Keratinocyte (primary cell): ENCODE results near the gene PLPPR1. TPM values are rescaled to one million over a fixed set of nuclear protein-coding genes. Genes with fewer than 3 reads are reported as not detected.

Experiments
- DNase-seq: peaks from one replicate; pipeline ENCODE4 v3.0.0-alpha.2; 2011; ENCODE audit warnings: low read depth, missing footprints, low spot score
- FAIRE-seq: peaks from 2 replicates; lab custom pipeline; 2011; peaks lifted over from hg19 to GRCh38; lab: Jason Lieb, UNC
- H2AFZ ChIP-seq: 2 replicates; pipeline ENCODE4 v1.6.0; 2012; ENCODE audit warnings: low read length, control low read depth, inconsistent platforms; ENCODE audit not compliant: control insufficient read depth
- H3K27ac ChIP-seq: 2 replicates; pipeline ENCODE4 v1.5.1; 2011; ENCODE audit warnings: low read length; ENCODE audit not compliant: control insufficient read depth, insufficient read depth
- H3K27me3 ChIP-seq: 3 replicates; pipeline ENCODE4 v1.6.0; 2011; ENCODE audit warnings: low read length; ENCODE audit not compliant: control insufficient read depth, insufficient read depth; ENCODE audit errors: extremely low read depth
- H3K36me3 ChIP-seq, 2 experiments: 2 replicates in 1 of 2; 3 replicates in 1 of 2; pipeline ENCODE4 v1.5.1; 2011; ENCODE audit warnings: low read length in 2 of 2, mild to moderate bottlenecking in 1 of 2; ENCODE audit not compliant: control insufficient read depth in 2 of 2, insufficient read depth in 2 of 2; ENCODE audit errors: extremely low read depth in 1 of 2
- H3K4me1 ChIP-seq: 3 replicates; pipeline ENCODE4 v1.5.1; 2011; ENCODE audit warnings: low read length; ENCODE audit not compliant: control insufficient read depth, insufficient read depth; ENCODE audit errors: extremely low read depth
- H3K4me2 ChIP-seq: 3 replicates; pipeline ENCODE4 v1.6.0; 2011; ENCODE audit warnings: low read depth, low read length; ENCODE audit not compliant: control insufficient read depth, insufficient read depth; ENCODE audit errors: extremely low read depth
- H3K4me3 ChIP-seq, 3 experiments: fragments of 200-600 bp in 1 of 3; sonication (generic) in 1 of 3; 2 replicates in 2 of 3; 3 replicates in 1 of 3; pipeline ENCODE4 v1.5.1; 2011 to 2016; ENCODE audit warnings: low read length in 3 of 3, mild to moderate bottlenecking in 3 of 3, control low read depth in 2 of 3, inconsistent platforms in 1 of 3, low read depth in 1 of 3, mixed read lengths in 1 of 3, mixed run types in 1 of 3, moderate library complexity in 1 of 3; ENCODE audit not compliant: control insufficient read depth in 2 of 3, insufficient read depth in 2 of 3; ENCODE audit errors: extremely low read depth in 1 of 3
- H3K79me2 ChIP-seq: 2 replicates; pipeline ENCODE4 v1.6.0; 2012; ENCODE audit warnings: low read length; ENCODE audit not compliant: control insufficient read depth, insufficient read depth
- H3K9ac ChIP-seq: 3 replicates; pipeline ENCODE4 v1.6.0; 2011; ENCODE audit warnings: low read length; ENCODE audit not compliant: control insufficient read depth, insufficient read depth; ENCODE audit errors: extremely low read depth
- H3K9me1 ChIP-seq: 3 replicates; pipeline ENCODE4 v1.6.0; 2011; ENCODE audit warnings: low read length; ENCODE audit not compliant: control insufficient read depth, insufficient read depth; ENCODE audit errors: extremely low read depth
- H3K9me3 ChIP-seq: 2 replicates; pipeline ENCODE4 v1.5.1; 2012; ENCODE audit warnings: low read depth, low read length; ENCODE audit not compliant: control insufficient read depth
- H4K20me1 ChIP-seq: 3 replicates; pipeline ENCODE4 v1.6.0; 2011; ENCODE audit warnings: low read length; ENCODE audit not compliant: control insufficient read depth, insufficient read depth; ENCODE audit errors: extremely low read depth
- CTCF ChIP-seq, 3 experiments: IDR thresholded peaks in 1 of 3; conservative IDR thresholded peaks in 1 of 3; optimal IDR thresholded peaks in 1 of 3; 2 replicates in 2 of 3; 3 replicates in 1 of 3; pipeline versions ENCODE3 to v1.5.1; 2011; ENCODE audit warnings: low read length in 3 of 3, mild to moderate bottlenecking in 3 of 3, moderate library complexity in 2 of 3, control low read depth in 1 of 3, inconsistent platforms in 1 of 3; ENCODE audit not compliant: insufficient read depth in 2 of 3; ENCODE audit errors: extremely low read depth in 1 of 3
- EZH2 ChIP-seq: IDR thresholded peaks from one replicate; pipeline ENCODE4 v1.6.1; 2012; ENCODE audit warnings: inconsistent platforms, mild to moderate bottlenecking, low read length, moderate library complexity
- dilution Hi-C: fragments of 300-500 bp; cut with MboI; formaldehyde crosslinking; loops from one replicate; pipeline ENCODE4 v1.7.0; 2020; ENCODE audit warnings: low sequenced_read_pairs; ENCODE audit not compliant: extremely low pct_ligation_motif_present
- polyA plus RNA-seq, 5 experiments: library from polyadenylated mRNA; depleted of rRNA in 3 of 5; stranded (reverse) in 3 of 5; stranded (forward) in 1 of 5; unstranded in 1 of 5; fragments of >200 nt; gene quantifications; 1 replicate in 1 of 5; 2 replicates in 3 of 5; 3 replicates in 1 of 5; pipeline versions ENCODE4 v1.2.1 to v1.2.3, GENCODE V29; 2011 to 2012; ENCODE audit warnings: missing spikeins in 2 of 5, low read depth in 1 of 5, low replicate concordance in 1 of 5

The PLPPR1 gene
- polyA plus RNA-seq, 1 donor (not counting 4 experiments of a cell fraction or from before 2014, with no cell fraction given), result not detected

- no peaks in the 10 kb centered on the region for H3K9me1 ChIP-seq
- TF ChIP-seq EZH2, result no peak
- no peak for TF ChIP-seq CTCF (optimal IDR thresholded peaks at IDR 0.05 in 1 of 3, IDR thresholded peaks at IDR 0.05 in 1 of 3, conservative IDR thresholded peaks at IDR 0.05 in 1 of 3; ENCODE audit: extremely low read depth in 1 of 3, insufficient read depth in 2 of 3, low read length in 3 of 3)
These were observed 239.9 kb downstream of the PLPPR1 start for GRCh38 chr9:101268426-101268825.

GRCh38 chr9:101269591-101270283 is 241.2 kb downstream of the PLPPR1 start:
- Histone ChIP-seq H3K4me2 (no peak overlapping the region), H2AFZ (no peak overlapping the region), H3K9me1 (no peaks in the 10 kb centered on the region), H4K20me1 (no peaks in the 10 kb centered on the region), H3K27ac (no peak overlapping the region), H3K4me1 (no peaks in the 10 kb centered on the region), H3K27me3 (no peaks in the 10 kb centered on the region), H3K9ac (no peak overlapping the region), H3K4me3 (no peak overlapping the region), H3K36me3 (no peaks in the 10 kb centered on the region), H3K79me2 (no peaks in the 10 kb centered on the region), H3K9me3 (no peaks in the 10 kb centered on the region)
- DNase-seq (no peak), FAIRE-seq (no peak)
- dilution Hi-C loops, result no loop called here
- TF ChIP-seq EZH2 (no peak), CTCF (optimal IDR thresholded peaks at IDR 0.05 in 1 of 3, IDR thresholded peaks at IDR 0.05 in 1 of 3, conservative IDR thresholded peaks at IDR 0.05 in 1 of 3; ENCODE audit: extremely low read depth in 1 of 3, insufficient read depth in 2 of 3, low read length in 3 of 3) (no peak)

More at GRCh38 chr9:101268426-101268825, 239.9 kb downstream of the PLPPR1 start:
- Histone ChIP-seq H4K20me1 (no peaks in the 10 kb centered on the region), H3K79me2 (no peaks in the 10 kb centered on the region), H3K27ac (no peak overlapping the region), H3K4me1 (no peaks in the 10 kb centered on the region), H3K4me2 (no peak overlapping the region), H3K9ac (no peak overlapping the region), H3K36me3 (no peaks in the 10 kb centered on the region), H3K27me3 (no peaks in the 10 kb centered on the region), H3K4me3 (no peak overlapping the region), H2AFZ (no peak overlapping the region), H3K9me3 (no peaks in the 10 kb centered on the region)
- dilution Hi-C loops, result no loop called here
- FAIRE-seq (no peak), DNase-seq (no peak)
